ENCODE data around the gene TRAF2. TPM values are rescaled to one million over a fixed set of nuclear protein-coding genes. Genes with fewer than 3 reads are reported as not detected.

Gene TRAF2
- total RNA-seq, 1 donor from 2014 or later: 10.0 TPM

GRCh38 chr9:136849960-136850865 lies 36.1 kb upstream of the TRAF2 start:
- H3K4me1 ChIP-seq: peaks cover 60% of the 10 kb centered on the region
- intact Hi-C loops (cut with micrococcal nuclease): no loop called here
- H3K4me3 ChIP-seq: peak overlapping the region; percentile 89

GRCh38 chr9:136850866-136851775 lies 35.2 kb upstream of the TRAF2 start:
- H3K36me3 ChIP-seq: peaks cover 20% of the 10 kb centered on the region
- intact Hi-C loops (cut with micrococcal nuclease): no loop called here
- peaks cover 55% of the 10 kb centered on the region for H3K4me1 ChIP-seq
- no peaks in the 10 kb centered on the region for H3K9me3 ChIP-seq (replicated peaks)
- DNase-seq: peak; percentile 15
- peaks cover 12% of the 10 kb centered on the region for H3K27me3 ChIP-seq (ENCODE audit: low read depth)
- peak overlapping the region; percentile 98 for H3K27ac ChIP-seq (replicated peaks)
- peak overlapping the region; percentile 89 for H3K4me3 ChIP-seq
- TF ChIP-seq, protein P1, sequence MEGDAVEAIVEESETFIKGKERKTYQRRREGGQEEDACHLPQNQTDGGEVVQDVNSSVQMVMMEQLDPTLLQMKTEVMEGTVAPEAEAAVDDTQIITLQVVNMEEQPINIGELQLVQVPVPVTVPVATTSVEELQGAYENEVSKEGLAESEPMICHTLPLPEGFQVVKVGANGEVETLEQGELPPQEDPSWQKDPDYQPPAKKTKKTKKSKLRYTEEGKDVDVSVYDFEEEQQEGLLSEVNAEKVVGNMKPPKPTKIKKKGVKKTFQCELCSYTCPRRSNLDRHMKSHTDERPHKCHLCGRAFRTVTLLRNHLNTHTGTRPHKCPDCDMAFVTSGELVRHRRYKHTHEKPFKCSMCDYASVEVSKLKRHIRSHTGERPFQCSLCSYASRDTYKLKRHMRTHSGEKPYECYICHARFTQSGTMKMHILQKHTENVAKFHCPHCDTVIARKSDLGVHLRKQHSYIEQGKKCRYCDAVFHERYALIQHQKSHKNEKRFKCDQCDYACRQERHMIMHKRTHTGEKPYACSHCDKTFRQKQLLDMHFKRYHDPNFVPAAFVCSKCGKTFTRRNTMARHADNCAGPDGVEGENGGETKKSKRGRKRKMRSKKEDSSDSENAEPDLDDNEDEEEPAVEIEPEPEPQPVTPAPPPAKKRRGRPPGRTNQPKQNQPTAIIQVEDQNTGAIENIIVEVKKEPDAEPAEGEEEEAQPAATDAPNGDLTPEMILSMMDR (IDR thresholded peaks at IDR 0.05; ENCODE audit: borderline replicate concordance): no peak

More at GRCh38 chr9:136849960-136850865, 36.1 kb upstream of the TRAF2 start:
- DNase-seq: no peak
- Histone ChIP-seq H3K27ac (replicated peaks) (peak overlapping the region; percentile 98), H3K27me3 (ENCODE audit: low read depth) (peaks cover 20% of the 10 kb centered on the region), H3K36me3 (peaks cover 20% of the 10 kb centered on the region), H3K9me3 (replicated peaks) (no peaks in the 10 kb centered on the region)
- TF ChIP-seq, protein P1 (IDR thresholded peaks at IDR 0.05; ENCODE audit: borderline replicate concordance): no peak

DNA sequence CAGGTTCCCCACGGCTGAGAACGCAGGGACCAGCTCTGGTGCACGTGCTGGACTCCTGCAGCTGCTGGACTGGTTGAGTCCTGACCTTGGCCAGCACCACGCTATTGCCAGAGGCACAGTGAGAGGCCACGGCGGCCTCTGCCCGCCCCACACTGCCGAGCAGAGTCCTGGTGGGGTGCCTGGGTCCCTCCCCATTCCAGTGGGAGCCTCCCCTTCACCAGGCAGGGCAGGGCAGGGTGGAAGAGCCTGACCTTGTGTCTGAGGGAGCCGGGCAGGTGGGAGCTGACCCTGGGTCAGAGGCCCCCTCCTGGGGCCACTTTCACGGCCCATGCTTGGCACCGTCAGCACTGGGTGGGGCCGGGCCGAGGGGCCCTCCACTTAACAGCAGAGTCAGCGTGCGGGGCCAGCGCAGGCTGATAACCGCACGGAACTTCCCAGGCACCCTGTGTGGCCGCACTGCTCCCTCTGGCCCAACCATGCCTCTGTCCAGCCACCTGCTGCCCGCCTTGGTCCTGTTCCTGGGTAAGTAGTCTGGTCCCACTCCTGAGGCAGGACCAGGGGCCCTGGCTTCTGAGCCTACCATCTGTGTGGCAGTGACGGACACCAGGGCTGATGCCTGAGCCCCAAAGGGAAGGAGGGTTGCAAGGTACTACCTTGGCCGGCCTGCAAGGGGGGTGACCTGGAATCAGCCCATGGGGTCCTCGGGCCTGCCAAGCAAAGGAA lies 34.2 kb upstream of the TRAF2 start, which contains the start of gene MAMDC4:
Gene MAMDC4 (plus strand): TSS at position 406 of the 723 bp plus-strand sequence. CDS start 71 bp downstream, at position 477.
- DNase-seq: peak; percentile 38
- H3K27ac ChIP-seq (replicated peaks): peak within 1 kb of the TSS; percentile 98

GRCh38 chr9:136852664-136853595 lies 33.4 kb upstream of the TRAF2 start:
- DNase-seq: peak; percentile 18
- H3K4me3 ChIP-seq: no peak overlapping the region
- peaks cover 20% of the 10 kb centered on the region for H3K36me3 ChIP-seq
- H3K27me3 ChIP-seq (ENCODE audit: low read depth): no peaks in the 10 kb centered on the region
- H3K4me1 ChIP-seq: peaks cover 40% of the 10 kb centered on the region
- H3K9me3 ChIP-seq (replicated peaks): no peaks in the 10 kb centered on the region
- TF ChIP-seq, protein P1 (IDR thresholded peaks at IDR 0.05; ENCODE audit: borderline replicate concordance): no peak
- H3K27ac ChIP-seq (replicated peaks): peak overlapping the region; percentile 98
- intact Hi-C loops (cut with micrococcal nuclease): no loop called here

More for the DNA sequence above, 34.2 kb upstream of the TRAF2 start, which contains the start of gene MAMDC4:
- intact Hi-C loops (cut with micrococcal nuclease): no loop called here
- Histone ChIP-seq H3K4me1 (peaks cover 46% of the 10 kb centered on the region), H3K4me3 (peak within 1 kb of the TSS; percentile 89), H3K36me3 (peaks cover 20% of the 10 kb centered on the region), H3K9me3 (replicated peaks) (no peaks in the 10 kb centered on the region), H3K27me3 (ENCODE audit: low read depth) (peaks cover 3% of the 10 kb centered on the region)
- TF ChIP-seq, protein P1 (IDR thresholded peaks at IDR 0.05; ENCODE audit: borderline replicate concordance): no peak
